ENCODE data around the gene OPN4.

The OPN4 gene

GRCh38 chr10:86700851-86701617 is 46.7 kb downstream of the OPN4 start:
- Mint-ChIP-seq H3K9me3 (no peaks in the 10 kb centered on the region), H3K27me3 (no peaks in the 10 kb centered on the region), H3K4me1 (no peaks in the 10 kb centered on the region), H3K27ac (no peak overlapping the region), H3K4me3 (no peak overlapping the region), H3K36me3 (no peaks in the 10 kb centered on the region)
- ATAC-seq (ENCODE audit: low read depth): no peak
- DNase-seq (ENCODE audit: low spot score in 2 of 2): no peak

DNA sequence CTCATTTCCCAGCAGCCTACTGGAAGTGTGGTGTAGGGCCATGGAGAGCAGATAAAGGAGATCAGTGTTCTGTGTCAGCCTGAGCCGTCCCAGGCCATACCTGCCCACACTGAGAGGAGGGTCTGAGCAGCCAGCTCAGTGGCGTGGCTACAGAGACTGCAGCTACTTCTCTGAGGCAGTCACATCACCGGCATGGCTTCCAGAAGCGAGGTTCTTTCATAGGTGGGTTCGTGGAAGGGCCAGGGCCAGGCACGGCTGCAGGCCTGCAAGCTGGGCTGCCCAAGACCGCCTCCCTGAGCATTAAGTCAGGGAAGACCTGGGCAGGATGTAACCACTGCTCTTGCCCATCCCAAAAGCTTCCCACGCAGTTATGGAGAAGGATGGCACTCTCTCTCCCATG is 48.8 kb downstream of the OPN4 start:
- Mint-ChIP-seq H3K27ac (no peak overlapping the region), H3K9me3 (no peaks in the 10 kb centered on the region), H3K27me3 (no peaks in the 10 kb centered on the region), H3K4me1 (peaks cover 2% of the 10 kb centered on the region), H3K36me3 (no peaks in the 10 kb centered on the region), H3K4me3 (no peak overlapping the region)
- no peak for DNase-seq (ENCODE audit: low spot score in 2 of 2)
- no peak for ATAC-seq (ENCODE audit: low read depth)

GRCh38 chr10:86705139-86705538 is 50.8 kb downstream of the OPN4 start:
- DNase-seq (ENCODE audit: low spot score in 2 of 2) (no peak), ATAC-seq (ENCODE audit: low read depth) (no peak)
- Mint-ChIP-seq H3K27me3 (no peaks in the 10 kb centered on the region), H3K27ac (no peak overlapping the region), H3K4me1 (peaks cover 2% of the 10 kb centered on the region), H3K4me3 (no peak overlapping the region), H3K9me3 (peaks cover 1% of the 10 kb centered on the region), H3K36me3 (no peaks in the 10 kb centered on the region)

- no peak overlapping the region for H3K4me3 Mint-ChIP-seq
- H3K36me3 Mint-ChIP-seq: no peaks in the 10 kb centered on the region
- H3K9me3 Mint-ChIP-seq: peaks cover 1% of the 10 kb centered on the region
- H3K4me1 Mint-ChIP-seq: peaks cover 5% of the 10 kb centered on the region
- H3K27ac Mint-ChIP-seq: no peak overlapping the region
- no peaks in the 10 kb centered on the region for H3K27me3 Mint-ChIP-seq
- ATAC-seq (ENCODE audit: low read depth) (no peak), DNase-seq (ENCODE audit: low spot score in 2 of 2) (no peak)
These were observed 51.6 kb downstream of the OPN4 start for GRCh38 chr10:86705905-86706304.

DNA sequence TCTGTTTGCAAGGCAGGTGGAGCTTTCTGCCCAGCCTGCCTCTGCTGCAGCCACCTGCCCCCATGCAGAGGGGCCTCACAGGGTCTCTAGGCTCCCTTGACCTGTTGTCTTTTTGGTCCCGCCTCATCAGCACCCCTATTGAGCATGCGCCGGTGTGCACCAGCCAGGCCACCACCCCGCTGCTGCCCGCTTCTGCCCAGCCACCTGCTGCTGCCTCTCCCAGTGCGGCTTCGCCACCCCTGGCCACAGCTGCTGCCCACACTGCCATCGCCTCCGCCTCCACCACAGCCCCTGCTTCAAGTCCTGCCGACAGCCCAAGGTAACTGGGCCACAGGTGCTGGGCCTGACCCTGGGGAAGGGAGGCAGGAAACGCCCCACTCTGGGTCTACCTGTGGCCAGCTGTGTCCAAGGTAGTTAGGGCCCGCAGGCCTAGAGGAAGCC is 52.1 kb downstream of the OPN4 start:
- H3K27me3 Mint-ChIP-seq: no peaks in the 10 kb centered on the region
- ATAC-seq (ENCODE audit: low read depth) (no peak), DNase-seq (ENCODE audit: low spot score in 2 of 2) (no peak)
- no peak overlapping the region for H3K4me3 Mint-ChIP-seq
- peaks cover 1% of the 10 kb centered on the region for H3K9me3 Mint-ChIP-seq
- H3K36me3 Mint-ChIP-seq: no peaks in the 10 kb centered on the region
- H3K27ac Mint-ChIP-seq: no peak overlapping the region
- peaks cover 6% of the 10 kb centered on the region for H3K4me1 Mint-ChIP-seq

DNA sequence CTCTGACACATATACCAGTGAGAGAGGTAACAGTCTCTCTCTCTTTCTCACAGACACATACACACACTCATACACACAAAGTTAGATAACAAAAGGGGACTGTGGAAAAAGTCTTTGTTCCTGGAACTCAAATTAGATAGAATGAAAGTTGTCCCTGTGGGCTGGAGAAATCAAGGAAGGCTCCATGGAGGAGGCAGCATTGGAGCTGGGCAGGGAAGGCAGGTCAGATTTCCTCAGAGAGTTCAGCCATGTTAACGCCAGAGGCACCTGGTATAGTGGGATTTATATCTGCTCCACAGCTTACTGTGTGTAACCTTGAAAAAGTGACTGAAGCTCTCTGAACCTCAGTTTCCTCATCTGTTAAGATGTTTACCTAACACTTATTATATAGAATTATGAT is 52.6 kb downstream of the OPN4 start:
- H3K4me1 Mint-ChIP-seq: peaks cover 6% of the 10 kb centered on the region
- H3K27me3 Mint-ChIP-seq: no peaks in the 10 kb centered on the region
- peaks cover 1% of the 10 kb centered on the region for H3K9me3 Mint-ChIP-seq
- H3K27ac Mint-ChIP-seq: no peak overlapping the region
- DNase-seq (ENCODE audit: low spot score in 2 of 2) (no peak), ATAC-seq (ENCODE audit: low read depth) (no peak)
- no peak overlapping the region for H3K4me3 Mint-ChIP-seq
- no peaks in the 10 kb centered on the region for H3K36me3 Mint-ChIP-seq

- H3K27ac Mint-ChIP-seq: no peak overlapping the region
- DNase-seq (ENCODE audit: low spot score in 2 of 2): no peak
These were observed 53.2 kb downstream of the OPN4 start for GRCh38 chr10:86707505-86707904.

GRCh38 chr10:86708068-86708782 is 53.9 kb downstream of the OPN4 start:
- Mint-ChIP-seq H3K4me1 (peaks cover 10% of the 10 kb centered on the region), H3K27ac (no peak overlapping the region), H3K36me3 (no peaks in the 10 kb centered on the region), H3K4me3 (no peak overlapping the region), H3K27me3 (no peaks in the 10 kb centered on the region), H3K9me3 (peaks cover 1% of the 10 kb centered on the region)
- no peak for DNase-seq (ENCODE audit: low spot score in 2 of 2)
- ATAC-seq (ENCODE audit: low read depth): no peak

More at GRCh38 chr10:86707505-86707904, 53.2 kb downstream of the OPN4 start:
- Mint-ChIP-seq H3K9me3 (peaks cover 1% of the 10 kb centered on the region), H3K4me3 (no peak overlapping the region), H3K27me3 (no peaks in the 10 kb centered on the region), H3K36me3 (no peaks in the 10 kb centered on the region), H3K4me1 (peaks cover 10% of the 10 kb centered on the region)
- no peak for ATAC-seq (ENCODE audit: low read depth)

DNA sequence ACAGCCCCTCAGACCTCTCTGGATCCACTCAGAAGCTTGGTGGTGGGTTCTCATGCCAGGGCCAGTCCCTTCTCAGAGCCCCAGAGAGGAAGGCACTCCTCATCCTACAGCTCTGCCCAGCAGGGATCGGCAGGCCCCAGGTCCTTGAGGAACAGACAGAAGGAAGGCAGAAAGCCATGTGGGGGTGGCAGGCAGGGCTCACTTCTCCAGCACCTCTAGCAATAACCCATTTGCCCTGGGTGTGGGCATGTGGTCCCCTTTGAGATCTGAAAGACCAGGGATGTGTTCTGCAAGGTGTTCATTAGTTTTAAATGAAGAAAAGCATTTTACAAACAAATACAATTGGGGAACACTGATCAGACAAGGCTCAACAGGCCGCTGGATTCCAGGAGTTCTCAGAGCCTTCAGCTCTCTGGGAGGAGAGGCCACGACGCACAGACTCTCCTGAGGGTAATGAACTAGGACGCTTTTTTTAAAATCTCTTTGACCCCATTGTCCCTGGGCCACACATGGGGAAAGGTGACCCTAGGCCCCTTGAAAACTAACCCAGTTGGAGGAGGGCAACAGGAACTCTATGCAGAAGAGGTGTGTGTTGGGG is 54.5 kb downstream of the OPN4 start:
- Mint-ChIP-seq H3K9me3 (peaks cover 1% of the 10 kb centered on the region), H3K27me3 (no peaks in the 10 kb centered on the region), H3K27ac (no peak overlapping the region), H3K36me3 (no peaks in the 10 kb centered on the region), H3K4me1 (peaks cover 10% of the 10 kb centered on the region), H3K4me3 (no peak overlapping the region)
- DNase-seq (ENCODE audit: low spot score in 2 of 2): no peak
- no peak for ATAC-seq (ENCODE audit: low read depth)

DNA sequence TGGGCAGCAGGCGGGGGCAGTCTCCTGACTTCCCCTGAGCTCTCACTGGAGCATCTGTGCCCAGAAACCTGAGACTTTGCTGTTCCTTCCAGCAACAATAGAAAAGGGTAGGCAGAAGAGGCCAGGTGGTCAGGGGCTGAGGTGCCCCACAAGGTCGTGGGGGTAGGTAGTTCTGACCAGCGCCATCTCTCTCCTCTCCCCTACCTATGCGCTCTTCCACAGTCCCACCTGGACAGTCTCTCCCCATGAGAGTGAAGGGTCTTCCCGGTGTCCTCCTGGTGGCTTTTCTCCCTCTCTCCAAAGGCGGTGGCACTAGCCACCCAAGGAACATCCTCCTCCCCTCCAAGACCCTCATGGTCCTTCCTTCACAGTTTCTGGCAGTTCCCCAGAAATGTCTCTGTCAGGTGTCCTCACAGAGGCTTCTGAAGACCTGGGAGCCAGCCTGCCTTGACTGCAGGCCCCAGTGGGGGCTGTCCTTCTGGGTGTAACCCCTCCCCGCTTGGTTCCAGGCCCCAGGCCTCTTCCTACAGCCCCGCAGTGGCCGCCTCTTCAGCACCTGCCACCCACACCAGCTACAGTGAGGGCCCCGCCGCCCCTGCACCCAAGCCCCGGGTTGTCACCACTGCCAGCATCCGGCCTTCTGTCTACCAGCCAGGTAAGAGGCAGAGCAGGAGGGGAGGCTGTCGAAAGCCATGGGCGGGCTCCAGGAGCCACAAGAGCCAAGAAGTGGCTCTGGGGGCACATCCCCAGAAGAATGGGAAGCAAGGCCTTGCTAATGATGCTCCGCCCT is 55.2 kb downstream of the OPN4 start:
- Mint-ChIP-seq H3K4me1 (peaks cover 10% of the 10 kb centered on the region), H3K9me3 (peaks cover 1% of the 10 kb centered on the region), H3K27ac (peak overlapping the region; percentile 91), H3K27me3 (no peaks in the 10 kb centered on the region), H3K36me3 (no peaks in the 10 kb centered on the region), H3K4me3 (peak overlapping the region; percentile 97)
- ATAC-seq (ENCODE audit: low read depth): no peak
- DNase-seq (ENCODE audit: low spot score in 2 of 2): no peak

- Mint-ChIP-seq H3K36me3 (no peaks in the 10 kb centered on the region), H3K27ac (peak overlapping the region; percentile 91), H3K4me3 (peak overlapping the region; percentile 97), H3K9me3 (peaks cover 1% of the 10 kb centered on the region), H3K4me1 (peaks cover 10% of the 10 kb centered on the region), H3K27me3 (no peaks in the 10 kb centered on the region)
- ATAC-seq (ENCODE audit: low read depth): peak; percentile 81
- DNase-seq (ENCODE audit: low spot score in 2 of 2): peak; percentile 84 to 85
These were observed 56.7 kb downstream of the OPN4 start for GRCh38 chr10:86710987-86711512.

DNA sequence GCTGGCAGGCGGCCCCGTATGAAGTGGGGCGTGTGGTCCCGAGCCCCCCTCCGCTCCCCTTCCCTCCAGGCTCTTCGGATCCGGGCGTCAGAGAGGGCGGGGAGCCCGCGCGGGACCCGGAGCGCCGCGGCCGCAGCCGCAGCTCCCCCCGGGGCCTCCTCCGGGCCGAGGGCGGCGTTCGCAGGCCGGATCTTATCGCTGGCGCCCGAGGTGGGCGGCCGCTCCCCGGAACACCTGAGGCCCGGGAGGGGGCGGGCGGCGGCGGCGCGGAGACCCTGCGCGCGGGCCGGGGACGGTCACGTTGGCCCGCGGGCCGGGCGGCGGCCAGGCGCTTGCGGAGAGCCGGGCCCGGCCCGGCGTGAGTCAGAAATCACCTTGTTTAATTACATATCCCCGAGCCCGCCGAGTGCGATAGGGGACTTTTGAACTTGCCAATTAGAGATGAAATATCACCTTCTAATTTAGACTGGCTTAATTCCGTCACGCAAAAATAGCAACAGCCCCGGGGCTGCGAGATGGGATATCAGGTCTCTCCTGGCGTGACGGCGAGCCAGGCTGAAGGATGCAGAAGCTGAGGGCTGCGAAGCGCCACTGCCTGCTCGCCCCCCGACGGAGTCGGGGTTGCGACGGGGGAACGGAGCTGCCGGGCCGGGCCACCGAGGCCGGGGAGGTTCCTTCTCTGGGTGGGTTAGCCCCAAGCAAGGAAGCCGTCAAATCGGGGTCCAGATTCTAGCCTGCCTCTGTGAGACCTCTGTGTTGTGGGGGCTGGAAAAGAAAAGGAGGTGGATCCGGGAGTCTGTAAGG is 57.4 kb downstream of the OPN4 start:
- no peaks in the 10 kb centered on the region for H3K36me3 Mint-ChIP-seq
- peaks cover 1% of the 10 kb centered on the region for H3K9me3 Mint-ChIP-seq
- DNase-seq (ENCODE audit: low spot score in 2 of 2) (peak; percentile 47 to 62), ATAC-seq (ENCODE audit: low read depth) (peak; percentile 33)
- peak overlapping the region; percentile 96 for H3K27ac Mint-ChIP-seq
- H3K27me3 Mint-ChIP-seq: no peaks in the 10 kb centered on the region
- peak overlapping the region; percentile 86 for H3K4me3 Mint-ChIP-seq
- peaks cover 10% of the 10 kb centered on the region for H3K4me1 Mint-ChIP-seq

DNA sequence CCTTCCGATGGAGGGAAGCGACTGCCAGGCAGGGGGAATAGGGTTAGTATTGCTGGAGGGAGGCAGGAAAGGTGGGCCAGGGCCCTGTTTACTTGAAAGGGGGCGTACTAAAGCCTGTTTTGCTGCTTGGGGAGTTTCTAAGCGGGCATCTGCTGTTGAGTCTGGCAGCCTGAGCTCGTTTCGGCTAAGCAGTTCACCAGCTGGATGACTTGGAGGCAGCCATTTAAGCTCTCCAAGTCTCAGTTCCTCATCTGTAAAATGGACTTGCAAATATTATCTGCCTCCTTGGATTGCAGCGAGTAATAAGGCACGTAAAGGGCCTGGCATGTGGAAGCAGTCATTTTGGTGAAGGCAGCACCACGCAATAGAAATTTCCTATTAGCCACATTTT is 58.0 kb downstream of the OPN4 start:
- Mint-ChIP-seq H3K27ac (peak overlapping the region; percentile 96), H3K36me3 (no peaks in the 10 kb centered on the region), H3K9me3 (peaks cover 1% of the 10 kb centered on the region), H3K4me3 (peak overlapping the region; percentile 86), H3K27me3 (no peaks in the 10 kb centered on the region), H3K4me1 (peaks cover 7% of the 10 kb centered on the region)
- peak in 1 of 2 donors; percentile 61 for DNase-seq (ENCODE audit: low spot score in 2 of 2)
- ATAC-seq (ENCODE audit: low read depth): peak; percentile 61

Measured in memory B cell (primary cell).